ENCODE measurements around the gene CYB561D2.
A peak's percentile ranks its signal among the peaks of the same experiment; 100 is the strongest.

CYB561D2 gene

GRCh38 chr3:50339485-50340146 lies 11.0 kb upstream of the CYB561D2 start:
- H3K4me3 ChIP-seq: peak overlapping the region; percentile 42 to 87 (median 61)

GRCh38 chr3:50340147-50340447 lies 10.6 kb upstream of the CYB561D2 start:
- H3K27ac ChIP-seq: peak overlapping the region; percentile 58 to 98 (median 96)
- H3K4me3 ChIP-seq: peak overlapping the region; percentile 42 to 87 (median 61)

More at GRCh38 chr3:50339485-50340146, 11.0 kb upstream of the CYB561D2 start:
- peak overlapping the region in 20 of 21 experiments; percentile 77 to 98 (median 97) for H3K27ac ChIP-seq

- peak within 1 kb of the TSS; percentile 58 to 98 (median 96) for H3K27ac ChIP-seq
- H3K4me3 ChIP-seq: peak within 1 kb of the TSS; percentile 42 to 87 (median 61)
These were observed 10.0 kb upstream of the CYB561D2 start, which contains the start of gene RASSF1 for GRCh38 chr3:50340448-50341329. RASSF1 (minus strand) TSS chr3:50340836; CDS start chr3:50340805, 31 bp downstream.

- Histone ChIP-seq H3K4me3 (peak overlapping the region in 5 of 7 experiments; percentile 42 to 87 (median 65)), H3K27ac (peak overlapping the region in 20 of 21 experiments; percentile 77 to 98 (median 96))
These were observed 9.1 kb upstream of the CYB561D2 start for GRCh38 chr3:50341537-50341936.

GRCh38 chr3:50341996-50342650 lies 8.5 kb upstream of the CYB561D2 start:
- no peak overlapping the region for H3K4me3 ChIP-seq
- peak overlapping the region in 11 of 21 experiments; percentile 83 to 98 (median 97) for H3K27ac ChIP-seq

- no peak overlapping the region for H3K4me3 ChIP-seq
- peak overlapping the region in 4 of 21 experiments; percentile 23 to 98 (median 97) for H3K27ac ChIP-seq
These were observed 7.6 kb upstream of the CYB561D2 start for GRCh38 chr3:50342813-50343633.

GRCh38 chr3:50345008-50345407 lies 5.7 kb upstream of the CYB561D2 start:
- Histone ChIP-seq H3K4me3 (peak overlapping the region in 5 of 7 experiments; percentile 16 to 37 (median 26)), H3K27ac (no peak overlapping the region)

- peak within 1 kb of the TSS in 4 of 21 experiments; percentile 23 to 65 (median 52) for H3K27ac ChIP-seq
- peak within 1 kb of the TSS in 6 of 7 experiments; percentile 16 to 37 (median 29) for H3K4me3 ChIP-seq
These were observed 5.0 kb upstream of the CYB561D2 start, which contains the start of gene ZMYND10 for GRCh38 chr3:50345586-50346234. ZMYND10 (minus strand) TSS chr3:50345732; CDS start chr3:50345579, 153 bp downstream.

GRCh38 chr3:50347187-50347813 lies 3.4 kb upstream of the CYB561D2 start:
- H3K4me3 ChIP-seq: no peak overlapping the region
- H3K27ac ChIP-seq: peak overlapping the region in 2 of 21 experiments; percentile 12 to 28

GRCh38 chr3:50350213-50350526 lies 492 bp upstream of the CYB561D2 start:
- H3K27ac ChIP-seq: peak overlapping the region; percentile 59 to 100 (median 92)
- peak overlapping the region; percentile 34 to 81 (median 60) for H3K4me3 ChIP-seq

GRCh38 chr3:50351323-50351697 lies 648 bp downstream of the CYB561D2 start:
- peak overlapping the region; percentile 34 to 81 (median 60) for H3K4me3 ChIP-seq
- H3K27ac ChIP-seq: peak overlapping the region in 19 of 21 experiments; percentile 82 to 100 (median 92)

GRCh38 chr3:50352781-50353180 lies 2.1 kb downstream of the CYB561D2 start:
- no peak overlapping the region for H3K4me3 ChIP-seq
- H3K27ac ChIP-seq: peak overlapping the region in 1 of 21 experiments; percentile 37

- peak overlapping the region in 1 of 21 experiments; percentile 37 for H3K27ac ChIP-seq
- H3K4me3 ChIP-seq: no peak overlapping the region
These were observed 2.8 kb downstream of the CYB561D2 start for GRCh38 chr3:50353245-50354004.

GRCh38 chr3:50354186-50354764 lies 3.6 kb downstream of the CYB561D2 start:
- no peak overlapping the region for H3K4me3 ChIP-seq
- no peak overlapping the region for H3K27ac ChIP-seq

GRCh38 chr3:50354850-50355249 lies 4.2 kb downstream of the CYB561D2 start:
- no peak overlapping the region for H3K4me3 ChIP-seq

GRCh38 chr3:50355829-50356552 lies 5.3 kb downstream of the CYB561D2 start:
- H3K27ac ChIP-seq: peak overlapping the region in 9 of 21 experiments; percentile 6 to 95 (median 42)
- peak overlapping the region in 1 of 7 experiments; percentile 98 for H3K4me3 ChIP-seq

More at GRCh38 chr3:50354850-50355249, 4.2 kb downstream of the CYB561D2 start:
- peak overlapping the region in 2 of 21 experiments; percentile 47 to 94 for H3K27ac ChIP-seq

Measured in skin epidermis (tissue), 12 donors.